WTC11 (cell line): ENCODE measurements around the gene HELZ. TPM values are rescaled to one million over a fixed set of nuclear protein-coding genes. Genes with fewer than 3 reads are reported as not detected.

Experiments
- ATAC-seq: fragments of 200-7000 bp; cut with Tn5 transposase; 2 replicates; pipeline ENCODE4 v1.10.0; 2021; ENCODE audit warnings: mild to moderate bottlenecking, moderate library complexity
- CTCF ChIA-PET: fragments of 300-600 bp; sonication (Branson Sonifier 250); formaldehyde crosslinking; loops from one replicate; lab custom pipeline; 2021; ENCODE audit warnings: antibody characterized with exemption; lab: Charles Lee
- POLR2A ChIA-PET: fragments of 350-600 bp; sonication (Branson Sonifier 250); formaldehyde crosslinking; loops from one replicate; lab custom pipeline; 2021; ENCODE audit warnings: antibody characterized with exemption; lab: Charles Lee
- DNase-seq: peaks from one replicate; pipeline ENCODE4 v3.0.0; 2021; ENCODE audit warnings: low spot score
- H3K27ac Mint-ChIP-seq: 2 replicates; pipeline ENCODE4 v1.8.0; 2021; ENCODE audit warnings: mixed read lengths
- H3K27me3 Mint-ChIP-seq: 2 replicates; pipeline ENCODE4 v1.8.0; 2021; ENCODE audit warnings: low read depth, mild to moderate bottlenecking, moderate library complexity, mixed read lengths
- H3K36me3 Mint-ChIP-seq: 2 replicates; pipeline ENCODE4 v1.8.0; 2021; ENCODE audit warnings: mixed read lengths
- H3K4me1 Mint-ChIP-seq: 2 replicates; pipeline ENCODE4 v1.8.0; 2022; ENCODE audit warnings: mixed read lengths
- H3K4me3 Mint-ChIP-seq: 2 replicates; pipeline ENCODE4 v1.8.0; 2021; ENCODE audit warnings: mild to moderate bottlenecking, moderate library complexity, mixed read lengths
- H3K9me3 Mint-ChIP-seq: 2 replicates; pipeline ENCODE4 v1.8.0; 2021; ENCODE audit warnings: mixed read lengths
- CREB1 ChIP-seq: sonication (generic); formaldehyde crosslinking; IDR thresholded peaks from 2 replicates; pipeline ENCODE4 v1.8.0; 2023; ENCODE audit warnings: mild to moderate bottlenecking, missing genetic modification reagents
- CREM ChIP-seq: sonication (generic); formaldehyde crosslinking; IDR thresholded peaks from 2 replicates; pipeline ENCODE4 v1.8.1; 2022; ENCODE audit warnings: mild to moderate bottlenecking, missing genetic modification reagents, moderate library complexity
- EMX1 ChIP-seq: fragments of 250-450 bp; sonication (Bioruptor Pico); IDR thresholded peaks from 2 replicates; pipeline ENCODE4 v1.8.0; 2021; ENCODE audit warnings: mild to moderate bottlenecking
- FOXJ3 ChIP-seq: sonication (generic); formaldehyde crosslinking; IDR thresholded peaks from 2 replicates; pipeline ENCODE4 v1.9.0; 2021; ENCODE audit warnings: missing genetic modification reagents, mild to moderate bottlenecking, borderline replicate concordance
- FOXK1 ChIP-seq: sonication (generic); formaldehyde crosslinking; IDR thresholded peaks from 2 replicates; pipeline ENCODE4 v1.8.0; 2022; ENCODE audit warnings: mild to moderate bottlenecking, moderate library complexity, missing genetic modification reagents
- GTF2I ChIP-seq: fragments of 250-450 bp; sonication (Bioruptor Pico); conservative IDR thresholded peaks from 2 replicates; pipeline ENCODE4 v1.4.0; 2021; ENCODE audit warnings: mild to moderate bottlenecking
- MYBL2 ChIP-seq: sonication (generic); formaldehyde crosslinking; IDR thresholded peaks from 2 replicates; pipeline ENCODE4 v1.8.1; 2023; ENCODE audit warnings: mild to moderate bottlenecking, moderate library complexity, missing genetic modification reagents
- NFATC4 ChIP-seq: fragments of 250-450 bp; sonication (Bioruptor Pico); IDR thresholded peaks from 2 replicates; pipeline ENCODE4 v1.9.0; 2021; ENCODE audit warnings: mild to moderate bottlenecking
- NFE2L1 ChIP-seq: sonication (generic); formaldehyde crosslinking; IDR thresholded peaks from 2 replicates; pipeline ENCODE4 v1.8.1; 2023; ENCODE audit warnings: missing genetic modification reagents
- OVOL2 ChIP-seq: fragments of 250-450 bp; sonication (Bioruptor Pico); IDR thresholded peaks from 2 replicates; pipeline ENCODE4 v1.9.0; 2021; ENCODE audit warnings: mild to moderate bottlenecking, borderline replicate concordance
- SOX15 ChIP-seq: fragments of 250-450 bp; sonication (Bioruptor Pico); IDR thresholded peaks from 2 replicates; pipeline ENCODE4 v1.9.0; 2021; ENCODE audit warnings: mild to moderate bottlenecking
- TEAD1 ChIP-seq: sonication (generic); formaldehyde crosslinking; IDR thresholded peaks from 2 replicates; pipeline ENCODE4 v1.8.0; 2022; ENCODE audit warnings: mild to moderate bottlenecking, missing genetic modification reagents
- TP53 ChIP-seq: sonication (generic); formaldehyde crosslinking; IDR thresholded peaks from 2 replicates; pipeline ENCODE4 v1.8.1; 2023; ENCODE audit warnings: mild to moderate bottlenecking, missing genetic modification reagents
- ZNF416 ChIP-seq: fragments of 250-450 bp; sonication (Bioruptor Pico); IDR thresholded peaks from 2 replicates; pipeline ENCODE4 v1.9.0; 2021; ENCODE audit warnings: mild to moderate bottlenecking, inconsistent platforms
- total RNA-seq: library from RNA; stranded (reverse); gene quantifications from 3 replicates; pipeline ENCODE4 v1.2.3, GENCODE V29; 2021
- TF ChIP-seq, protein P1 (sequence below): fragments of 250-450 bp; sonication (Bioruptor Pico); IDR thresholded peaks from 2 replicates; pipeline ENCODE4 v1.9.0; 2021; ENCODE audit warnings: moderate library complexity, mild to moderate bottlenecking, inconsistent platforms, borderline replicate concordance
- TF ChIP-seq, protein P2 (sequence below): sonication (generic); formaldehyde crosslinking; IDR thresholded peaks from 2 replicates; pipeline ENCODE4 v1.8.1; 2022; ENCODE audit warnings: low read depth, mild to moderate bottlenecking, moderate library complexity, missing genetic modification reagents, borderline replicate concordance
- TF ChIP-seq, protein P3 (sequence below): fragments of 200-600 bp; IDR thresholded peaks from 2 replicates; pipeline ENCODE4 v1.8.0; 2022; ENCODE audit warnings: antibody characterized with exemption
- TF ChIP-seq, protein P4 (sequence below): sonication (generic); formaldehyde crosslinking; IDR thresholded peaks from 2 replicates; pipeline ENCODE4 v1.8.1; 2023; ENCODE audit warnings: mild to moderate bottlenecking, missing genetic modification reagents, moderate library complexity
- TF ChIP-seq, protein P5 (sequence below): fragments of 250-450 bp; sonication (Bioruptor Pico); IDR thresholded peaks from 2 replicates; pipeline ENCODE4 v2.1.2; 2022; ENCODE audit warnings: mild to moderate bottlenecking, moderate library complexity
- TF ChIP-seq, protein P6 (sequence below): sonication (generic); formaldehyde crosslinking; IDR thresholded peaks from 2 replicates; pipeline ENCODE4 v1.8.0; 2022; ENCODE audit warnings: mild to moderate bottlenecking, missing genetic modification reagents

The HELZ gene
- total RNA-seq, 1 experiment from 2014 or later: 49.1 TPM

DNA sequence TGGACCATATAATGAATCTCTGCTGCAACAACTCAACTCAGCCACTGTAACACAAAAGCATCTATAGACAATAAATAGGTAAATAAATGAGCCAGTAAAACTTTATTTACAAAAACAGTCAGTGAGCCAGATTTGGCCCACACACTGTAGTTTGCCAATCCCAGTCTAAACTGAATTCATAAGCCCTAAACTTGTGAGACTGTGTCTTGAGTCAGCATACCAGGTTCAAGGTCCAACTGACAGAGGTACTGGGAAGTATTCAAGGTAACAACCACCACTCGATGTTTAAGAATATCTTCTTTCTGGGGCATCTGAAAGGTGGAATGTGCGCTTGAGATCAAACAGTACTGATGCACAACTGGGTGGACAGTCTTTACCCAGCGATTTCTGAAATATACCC is 94.2 kb downstream of the HELZ start:
- ATAC-seq: no peak
- ChIA-PET CTCF (no interaction called here), POLR2A (no interaction called here)
- peaks cover 15% of the 10 kb centered on the region for H3K4me1 Mint-ChIP-seq
- no peak overlapping the region for H3K4me3 Mint-ChIP-seq
- no peak for DNase-seq
- no peaks in the 10 kb centered on the region for H3K9me3 Mint-ChIP-seq
- H3K27me3 Mint-ChIP-seq: no peaks in the 10 kb centered on the region
- TF ChIP-seq MYBL2 (CRISPR knock-in tag): no peak
- peaks cover 16% of the 10 kb centered on the region for H3K36me3 Mint-ChIP-seq
- no peak overlapping the region for H3K27ac Mint-ChIP-seq

DNA sequence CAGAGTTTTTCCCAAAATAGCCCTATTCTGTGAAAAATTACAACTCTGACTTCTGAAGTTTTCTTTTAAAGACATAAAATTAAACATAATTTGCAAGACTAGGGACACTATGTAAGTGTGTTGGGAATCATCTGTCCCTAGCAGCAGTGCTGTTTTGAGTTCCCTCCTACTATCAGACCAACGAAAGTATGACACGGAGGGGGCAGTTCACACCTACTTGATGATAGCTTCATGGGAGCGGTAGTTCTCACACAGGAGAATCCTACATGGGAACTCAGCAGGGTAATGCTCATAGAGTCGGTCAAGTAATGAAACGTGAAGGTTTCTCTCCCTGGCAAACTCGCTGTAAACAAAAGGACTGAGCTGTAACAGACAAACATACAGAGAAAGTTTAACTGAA is 96.6 kb downstream of the HELZ start:
- H3K4me1 Mint-ChIP-seq: peaks cover 21% of the 10 kb centered on the region
- H3K4me3 Mint-ChIP-seq: no peak overlapping the region
- TF ChIP-seq EMX1 (CRISPR knock-in tag) (no peak), TP53 (CRISPR knock-in tag) (no peak), FOXK1 (CRISPR knock-in tag) (no peak), ZNF416 (CRISPR knock-in tag) (no peak), TEAD1 (CRISPR knock-in tag) (no peak), SOX15 (CRISPR knock-in tag) (no peak), NFE2L1 (CRISPR knock-in tag) (no peak), MYBL2 (CRISPR knock-in tag) (no peak), CREB1 (CRISPR knock-in tag) (no peak), NFATC4 (CRISPR knock-in tag) (no peak), GTF2I (CRISPR knock-in tag) (no peak), OVOL2 (CRISPR knock-in tag) (no peak), CREM (no peak), FOXJ3 (no peak)
- TF ChIP-seq, protein P1, sequence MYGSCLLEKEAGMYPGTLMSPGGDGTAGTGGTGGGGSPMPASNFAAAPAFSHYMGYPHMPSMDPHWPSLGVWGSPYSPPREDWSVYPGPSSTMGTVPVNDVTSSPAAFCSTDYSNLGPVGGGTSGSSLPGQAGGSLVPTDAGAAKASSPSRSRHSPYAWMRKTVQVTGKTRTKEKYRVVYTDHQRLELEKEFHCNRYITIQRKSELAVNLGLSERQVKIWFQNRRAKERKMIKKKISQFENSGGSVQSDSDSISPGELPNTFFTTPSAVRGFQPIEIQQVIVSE: no peak
- TF ChIP-seq, protein P2, sequence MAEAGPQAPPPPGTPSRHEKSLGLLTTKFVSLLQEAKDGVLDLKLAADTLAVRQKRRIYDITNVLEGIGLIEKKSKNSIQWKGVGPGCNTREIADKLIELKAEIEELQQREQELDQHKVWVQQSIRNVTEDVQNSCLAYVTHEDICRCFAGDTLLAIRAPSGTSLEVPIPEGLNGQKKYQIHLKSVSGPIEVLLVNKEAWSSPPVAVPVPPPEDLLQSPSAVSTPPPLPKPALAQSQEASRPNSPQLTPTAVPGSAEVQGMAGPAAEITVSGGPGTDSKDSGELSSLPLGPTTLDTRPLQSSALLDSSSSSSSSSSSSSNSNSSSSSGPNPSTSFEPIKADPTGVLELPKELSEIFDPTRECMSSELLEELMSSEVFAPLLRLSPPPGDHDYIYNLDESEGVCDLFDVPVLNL (CRISPR knock-in tag): no peak
- TF ChIP-seq, protein P3, sequence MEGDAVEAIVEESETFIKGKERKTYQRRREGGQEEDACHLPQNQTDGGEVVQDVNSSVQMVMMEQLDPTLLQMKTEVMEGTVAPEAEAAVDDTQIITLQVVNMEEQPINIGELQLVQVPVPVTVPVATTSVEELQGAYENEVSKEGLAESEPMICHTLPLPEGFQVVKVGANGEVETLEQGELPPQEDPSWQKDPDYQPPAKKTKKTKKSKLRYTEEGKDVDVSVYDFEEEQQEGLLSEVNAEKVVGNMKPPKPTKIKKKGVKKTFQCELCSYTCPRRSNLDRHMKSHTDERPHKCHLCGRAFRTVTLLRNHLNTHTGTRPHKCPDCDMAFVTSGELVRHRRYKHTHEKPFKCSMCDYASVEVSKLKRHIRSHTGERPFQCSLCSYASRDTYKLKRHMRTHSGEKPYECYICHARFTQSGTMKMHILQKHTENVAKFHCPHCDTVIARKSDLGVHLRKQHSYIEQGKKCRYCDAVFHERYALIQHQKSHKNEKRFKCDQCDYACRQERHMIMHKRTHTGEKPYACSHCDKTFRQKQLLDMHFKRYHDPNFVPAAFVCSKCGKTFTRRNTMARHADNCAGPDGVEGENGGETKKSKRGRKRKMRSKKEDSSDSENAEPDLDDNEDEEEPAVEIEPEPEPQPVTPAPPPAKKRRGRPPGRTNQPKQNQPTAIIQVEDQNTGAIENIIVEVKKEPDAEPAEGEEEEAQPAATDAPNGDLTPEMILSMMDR: no peak
- TF ChIP-seq, protein P4, sequence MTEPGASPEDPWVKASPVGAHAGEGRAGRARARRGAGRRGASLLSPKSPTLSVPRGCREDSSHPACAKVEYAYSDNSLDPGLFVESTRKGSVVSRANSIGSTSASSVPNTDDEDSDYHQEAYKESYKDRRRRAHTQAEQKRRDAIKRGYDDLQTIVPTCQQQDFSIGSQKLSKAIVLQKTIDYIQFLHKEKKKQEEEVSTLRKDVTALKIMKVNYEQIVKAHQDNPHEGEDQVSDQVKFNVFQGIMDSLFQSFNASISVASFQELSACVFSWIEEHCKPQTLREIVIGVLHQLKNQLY: no peak
- TF ChIP-seq, protein P5, sequence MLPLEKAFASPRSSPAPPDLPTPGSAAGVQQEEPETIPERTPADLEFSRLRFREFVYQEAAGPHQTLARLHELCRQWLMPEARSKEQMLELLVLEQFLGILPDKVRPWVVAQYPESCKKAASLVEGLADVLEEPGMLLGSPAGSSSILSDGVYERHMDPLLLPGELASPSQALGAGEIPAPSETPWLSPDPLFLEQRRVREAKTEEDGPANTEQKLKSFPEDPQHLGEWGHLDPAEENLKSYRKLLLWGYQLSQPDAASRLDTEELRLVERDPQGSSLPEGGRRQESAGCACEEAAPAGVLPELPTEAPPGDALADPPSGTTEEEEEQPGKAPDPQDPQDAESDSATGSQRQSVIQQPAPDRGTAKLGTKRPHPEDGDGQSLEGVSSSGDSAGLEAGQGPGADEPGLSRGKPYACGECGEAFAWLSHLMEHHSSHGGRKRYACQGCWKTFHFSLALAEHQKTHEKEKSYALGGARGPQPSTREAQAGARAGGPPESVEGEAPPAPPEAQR (CRISPR knock-in tag): no peak
- TF ChIP-seq, protein P6, sequence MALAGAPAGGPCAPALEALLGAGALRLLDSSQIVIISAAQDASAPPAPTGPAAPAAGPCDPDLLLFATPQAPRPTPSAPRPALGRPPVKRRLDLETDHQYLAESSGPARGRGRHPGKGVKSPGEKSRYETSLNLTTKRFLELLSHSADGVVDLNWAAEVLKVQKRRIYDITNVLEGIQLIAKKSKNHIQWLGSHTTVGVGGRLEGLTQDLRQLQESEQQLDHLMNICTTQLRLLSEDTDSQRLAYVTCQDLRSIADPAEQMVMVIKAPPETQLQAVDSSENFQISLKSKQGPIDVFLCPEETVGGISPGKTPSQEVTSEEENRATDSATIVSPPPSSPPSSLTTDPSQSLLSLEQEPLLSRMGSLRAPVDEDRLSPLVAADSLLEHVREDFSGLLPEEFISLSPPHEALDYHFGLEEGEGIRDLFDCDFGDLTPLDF (CRISPR knock-in tag): no peak
- H3K9me3 Mint-ChIP-seq: no peaks in the 10 kb centered on the region
- POLR2A ChIA-PET: no interaction called here
- DNase-seq (no peak), ATAC-seq (no peak)
- H3K27me3 Mint-ChIP-seq: no peaks in the 10 kb centered on the region
- CTCF ChIA-PET: interaction anchor here (1.8 to 2.2 kb wide), 2 partner anchors 8 to 124 kb away, joined by 6 to 7 read pairs; no protein-coding TSS in a partner anchor
- peak overlapping the region; percentile 23; the same call in 1 of the 2 replicates for H3K27ac Mint-ChIP-seq
- H3K36me3 Mint-ChIP-seq: peaks cover 26% of the 10 kb centered on the region
